Breast epithelium (tissue), 4 donors: Measurements from ENCODE around the gene TMCC1. TPM values are rescaled to one million over a fixed set of nuclear protein-coding genes. Genes with fewer than 3 reads are reported as not detected.

Experiments
- DNase-seq, 2 donors: peaks; one replicate each; pipeline ENCODE4 v3.0.0-alpha.2; 2019; ENCODE audit warnings: low spot score in 2 of 2
- H3K27ac ChIP-seq, 2 donors: fragments of 200-600 bp; sonication (generic) in 1 of 2; one replicate each; pipeline ENCODE4 v1.5.1; 2016 to 2019; ENCODE audit warnings: mild to moderate bottlenecking in 1 of 2
- H3K27me3 ChIP-seq, 2 donors: fragments of 200-600 bp; sonication (generic) in 1 of 2; one replicate each; pipeline versions ENCODE4 v1.5.1 to v1.6.0; 2017 to 2019; ENCODE audit warnings: control low read depth in 1 of 2, mild to moderate bottlenecking in 1 of 2
- H3K36me3 ChIP-seq: fragments of 200-600 bp; one replicate; pipeline ENCODE4 v1.5.1; 2019
- H3K4me1 ChIP-seq, 2 donors: fragments of 200-600 bp; sonication (generic); one replicate each; pipeline ENCODE4 v1.5.1; 2016 to 2019; ENCODE audit warnings: control low read depth in 1 of 2
- H3K4me3 ChIP-seq, 3 donors: fragments of 200-600 bp; sonication (generic); 1 replicate in 2 of 3; 2 replicates in 1 of 3; pipeline ENCODE4 v1.5.1; 2016 to 2019; ENCODE audit warnings: mild to moderate bottlenecking in 3 of 3, moderate library complexity in 2 of 3
- H3K9me3 ChIP-seq, 2 donors: fragments of 200-600 bp; sonication (generic) in 1 of 2; one replicate each; pipeline ENCODE4 v1.5.1; 2016 to 2019; ENCODE audit warnings: control low read depth in 1 of 2
- CTCF ChIP-seq, 3 donors: fragments of 450-650 bp; IDR thresholded peaks; one replicate each; pipeline ENCODE4 v1.5.1; 2016 to 2017; ENCODE audit warnings: antibody characterized with exemption in 3 of 3, mild to moderate bottlenecking in 3 of 3, moderate library complexity in 3 of 3
- POLR2A ChIP-seq: fragments of 450-650 bp; IDR thresholded peaks from one replicate; pipeline ENCODE4 v1.6.1; 2016; ENCODE audit warnings: antibody characterized with exemption, mild to moderate bottlenecking, moderate library complexity
- POLR2AphosphoS5 ChIP-seq, 3 donors: sonication (generic); formaldehyde crosslinking; IDR thresholded peaks; one replicate each; pipeline ENCODE4 v1.6.1; 2017; ENCODE audit warnings: antibody characterized with exemption in 3 of 3
- intact Hi-C: fragments of 100-400 bp; cut with DNase I; formaldehyde crosslinking; loops from one replicate; pipeline ENCODE4 v1.15.1; 2023; ENCODE audit warnings: low total_unique reads
- total RNA-seq, 3 donors: library from RNA; depleted of rRNA; stranded (reverse); fragments of >200 nt; gene quantifications; one replicate each; pipeline ENCODE4 v1.1.0, GENCODE V29; 2016

TMCC1 gene
- total RNA-seq, 3 donors from 2014 or later = 29.4 to 48.1 (median 29.8) TPM

- intact Hi-C loops = no loop called here
These were observed 80.9 kb downstream of the TMCC1 start for GRCh38 chr3:129812589-129812988.

GRCh38 chr3:129809297-129809696, 84.2 kb downstream of the TMCC1 start:
- intact Hi-C loops = no loop called here
- H3K4me1 ChIP-seq = peaks cover 0 to 5% of the 10 kb centered on the region in 2 donors
- no peak for DNase-seq

More at GRCh38 chr3:129812589-129812988, 80.9 kb downstream of the TMCC1 start:
- no peaks in the 10 kb centered on the region for H3K36me3 ChIP-seq
- peaks cover 0 to 5% of the 10 kb centered on the region in 2 donors for H3K4me1 ChIP-seq
- no peak overlapping the region for H3K27ac ChIP-seq
- no peaks in the 10 kb centered on the region for H3K27me3 ChIP-seq
- no peak for TF ChIP-seq POLR2A
- no peak for TF ChIP-seq CTCF (IDR thresholded peaks at IDR 0.05)
- no peak for TF ChIP-seq POLR2AphosphoS5 (IDR thresholded peaks at IDR 0.05)
- no peak for DNase-seq
- H3K4me3 ChIP-seq = no peak overlapping the region
- H3K9me3 ChIP-seq = no peaks in the 10 kb centered on the region

DNA sequence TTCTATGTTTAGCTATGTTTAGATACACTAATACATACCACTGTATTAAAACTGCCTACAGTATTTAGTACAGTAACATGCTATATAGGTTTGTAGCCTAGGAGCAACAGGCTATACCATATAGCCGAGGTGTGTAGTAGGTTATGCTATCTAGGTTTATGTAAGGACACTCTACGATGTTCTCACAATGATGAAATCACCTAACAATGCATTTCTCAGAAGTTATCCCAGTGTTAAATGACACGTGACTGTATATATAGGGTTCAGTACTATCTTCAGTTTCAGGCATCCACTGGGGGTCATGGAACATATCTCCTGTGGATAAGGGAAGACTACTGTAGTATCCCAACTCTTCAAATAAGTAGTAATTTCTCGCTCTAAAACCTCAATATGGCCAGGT, 97.4 kb downstream of the TMCC1 start:
- no peak for DNase-seq
- no peaks in the 10 kb centered on the region for H3K27me3 ChIP-seq
- no peaks in the 10 kb centered on the region for H3K36me3 ChIP-seq
- H3K9me3 ChIP-seq = no peaks in the 10 kb centered on the region
- H3K4me1 ChIP-seq = peaks cover 0 to 13% of the 10 kb centered on the region in 2 donors
- intact Hi-C loops = no loop called here
- no peak overlapping the region for H3K4me3 ChIP-seq
- no peak overlapping the region for H3K27ac ChIP-seq
- TF ChIP-seq POLR2AphosphoS5 (IDR thresholded peaks at IDR 0.05) (no peak), POLR2A (no peak), CTCF (IDR thresholded peaks at IDR 0.05) (no peak)

More at GRCh38 chr3:129809297-129809696, 84.2 kb downstream of the TMCC1 start:
- TF ChIP-seq CTCF (IDR thresholded peaks at IDR 0.05) (no peak), POLR2AphosphoS5 (IDR thresholded peaks at IDR 0.05) (no peak), POLR2A (no peak)
- no peaks in the 10 kb centered on the region for H3K27me3 ChIP-seq
- H3K4me3 ChIP-seq = no peak overlapping the region
- H3K27ac ChIP-seq = no peak overlapping the region
- no peaks in the 10 kb centered on the region for H3K9me3 ChIP-seq
- no peaks in the 10 kb centered on the region for H3K36me3 ChIP-seq

- H3K4me3 ChIP-seq = peak overlapping the region in 1 of 3 donors; percentile 30
- TF ChIP-seq POLR2AphosphoS5 (IDR thresholded peaks at IDR 0.05) = no peak
- no peak for TF ChIP-seq CTCF (IDR thresholded peaks at IDR 0.05)
- TF ChIP-seq POLR2A = no peak
- DNase-seq = no peak
- peak overlapping the region; percentile 66 to 83 for H3K27ac ChIP-seq
- H3K9me3 ChIP-seq = no peaks in the 10 kb centered on the region
- peaks cover 0 to 13% of the 10 kb centered on the region in 2 donors for H3K4me1 ChIP-seq
- intact Hi-C loops = no loop called here
- H3K36me3 ChIP-seq = no peaks in the 10 kb centered on the region
- H3K27me3 ChIP-seq = no peaks in the 10 kb centered on the region
These were observed 98.1 kb downstream of the TMCC1 start for GRCh38 chr3:129795186-129796010.
